MCF 10A (cell line): ENCODE measurements around the gene ME2. TPM values are rescaled to one million over a fixed set of nuclear protein-coding genes. Genes with fewer than 3 reads are reported as not detected.

Experiments used
- BruUV-seq: library from RNA; stranded (reverse); fragments of 400-500 nt; replicated peaks from 2 replicates; lab custom pipeline; 2021; lab: Mats Ljungman, UMichigan
- CTCF ChIA-PET: fragments of 300-600 bp; sonication (Branson Sonifier 250); formaldehyde crosslinking; extraction: SDS; loops from one replicate; lab custom pipeline; 2021; ENCODE audit warnings: antibody characterized with exemption, inconsistent platforms; lab: Yijun Ruan, JAX
- POLR2A ChIA-PET: fragments of 300-600, 350-650 bp; sonication (Branson Sonifier 250); formaldehyde crosslinking; extraction: SDS; loops from one replicate; lab custom pipeline; 2020; ENCODE audit warnings: antibody characterized with exemption, inconsistent platforms; lab: Yijun Ruan, JAX
- DNase-seq: peaks from one replicate; pipeline ENCODE4 v3.0.0-alpha.2; 2018; ENCODE audit not compliant: unreplicated experiment
- H3K27ac Mint-ChIP-seq: one replicate; pipeline ENCODE4 v1.8.0; 2022; ENCODE audit warnings: mild to moderate bottlenecking, low read depth, mixed read lengths; ENCODE audit not compliant: unreplicated experiment
- H3K27me3 Mint-ChIP-seq: one replicate; pipeline ENCODE4 v1.8.0; 2022; ENCODE audit warnings: mixed read lengths; ENCODE audit not compliant: insufficient read depth, unreplicated experiment
- H3K36me3 Mint-ChIP-seq: one replicate; pipeline ENCODE4 v1.8.0; 2022; ENCODE audit warnings: mild to moderate bottlenecking, moderate library complexity, mixed read lengths; ENCODE audit not compliant: insufficient read depth, unreplicated experiment
- H3K4me1 Mint-ChIP-seq: one replicate; pipeline ENCODE4 v1.8.0; 2022; ENCODE audit warnings: mixed read lengths; ENCODE audit not compliant: insufficient read depth, unreplicated experiment
- H3K4me3 Mint-ChIP-seq: one replicate; pipeline ENCODE4 v1.8.0; 2022; ENCODE audit warnings: mild to moderate bottlenecking, moderate library complexity, mixed read lengths; ENCODE audit not compliant: unreplicated experiment
- H3K9me3 Mint-ChIP-seq: one replicate; pipeline ENCODE4 v1.8.0; 2022; ENCODE audit warnings: mixed read lengths; ENCODE audit not compliant: unreplicated experiment
- intact Hi-C: fragments of 100-400 bp; cut with micrococcal nuclease; formaldehyde crosslinking; loops from 2 replicates; pipeline ENCODE4 v1.14.1; 2022
- total RNA-seq: library from RNA; stranded (reverse); gene quantifications from 2 replicates; pipeline ENCODE4 v1.2.3, GENCODE V29; 2022
- TF ChIP-seq, protein P1 (sequence below): fragments of 200-600 bp; IDR thresholded peaks from one replicate; pipeline ENCODE4 v1.8.0; 2022; ENCODE audit warnings: antibody characterized with exemption, mild to moderate bottlenecking; ENCODE audit not compliant: unreplicated experiment

The ME2 gene
- total RNA-seq, 1 experiment from 2014 or later = 64.8 TPM

DNA sequence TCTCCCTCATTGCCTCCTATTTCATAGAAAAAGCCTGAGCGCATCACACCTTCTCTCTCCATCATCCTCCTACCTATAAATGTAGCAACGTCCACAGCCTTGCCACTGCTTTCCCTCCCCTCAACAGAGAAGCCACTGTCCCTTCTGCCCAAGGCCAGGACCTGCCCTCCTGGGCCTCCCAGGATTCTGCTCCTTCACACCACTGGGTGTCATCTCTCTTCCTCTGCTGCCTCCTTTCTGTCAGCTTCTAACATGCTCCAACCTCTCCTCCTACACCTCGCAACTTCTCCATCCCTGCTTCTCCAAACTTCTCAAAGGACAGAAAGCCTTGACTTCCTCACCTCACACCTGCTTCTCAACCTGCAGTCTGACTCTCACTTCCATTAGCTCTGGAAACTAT is 21.2 kb upstream of the ME2 start:
- intact Hi-C loops = no loop called here
- peak; percentile 14 for DNase-seq
- ChIA-PET CTCF (interaction anchor here (0.7 kb wide), 1 partner anchor 238 kb away, joined by 3 read pairs; no protein-coding TSS in a partner anchor), POLR2A (no interaction called here)
- H3K9me3 Mint-ChIP-seq = no peaks in the 10 kb centered on the region
- H3K4me1 Mint-ChIP-seq = peaks cover 18% of the 10 kb centered on the region
- BruUV-seq = no TSS peak
- no peaks in the 10 kb centered on the region for H3K36me3 Mint-ChIP-seq
- no peak overlapping the region for H3K4me3 Mint-ChIP-seq
- TF ChIP-seq, protein P1, sequence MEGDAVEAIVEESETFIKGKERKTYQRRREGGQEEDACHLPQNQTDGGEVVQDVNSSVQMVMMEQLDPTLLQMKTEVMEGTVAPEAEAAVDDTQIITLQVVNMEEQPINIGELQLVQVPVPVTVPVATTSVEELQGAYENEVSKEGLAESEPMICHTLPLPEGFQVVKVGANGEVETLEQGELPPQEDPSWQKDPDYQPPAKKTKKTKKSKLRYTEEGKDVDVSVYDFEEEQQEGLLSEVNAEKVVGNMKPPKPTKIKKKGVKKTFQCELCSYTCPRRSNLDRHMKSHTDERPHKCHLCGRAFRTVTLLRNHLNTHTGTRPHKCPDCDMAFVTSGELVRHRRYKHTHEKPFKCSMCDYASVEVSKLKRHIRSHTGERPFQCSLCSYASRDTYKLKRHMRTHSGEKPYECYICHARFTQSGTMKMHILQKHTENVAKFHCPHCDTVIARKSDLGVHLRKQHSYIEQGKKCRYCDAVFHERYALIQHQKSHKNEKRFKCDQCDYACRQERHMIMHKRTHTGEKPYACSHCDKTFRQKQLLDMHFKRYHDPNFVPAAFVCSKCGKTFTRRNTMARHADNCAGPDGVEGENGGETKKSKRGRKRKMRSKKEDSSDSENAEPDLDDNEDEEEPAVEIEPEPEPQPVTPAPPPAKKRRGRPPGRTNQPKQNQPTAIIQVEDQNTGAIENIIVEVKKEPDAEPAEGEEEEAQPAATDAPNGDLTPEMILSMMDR = no peak
- no peaks in the 10 kb centered on the region for H3K27me3 Mint-ChIP-seq
- no peak overlapping the region for H3K27ac Mint-ChIP-seq

DNA sequence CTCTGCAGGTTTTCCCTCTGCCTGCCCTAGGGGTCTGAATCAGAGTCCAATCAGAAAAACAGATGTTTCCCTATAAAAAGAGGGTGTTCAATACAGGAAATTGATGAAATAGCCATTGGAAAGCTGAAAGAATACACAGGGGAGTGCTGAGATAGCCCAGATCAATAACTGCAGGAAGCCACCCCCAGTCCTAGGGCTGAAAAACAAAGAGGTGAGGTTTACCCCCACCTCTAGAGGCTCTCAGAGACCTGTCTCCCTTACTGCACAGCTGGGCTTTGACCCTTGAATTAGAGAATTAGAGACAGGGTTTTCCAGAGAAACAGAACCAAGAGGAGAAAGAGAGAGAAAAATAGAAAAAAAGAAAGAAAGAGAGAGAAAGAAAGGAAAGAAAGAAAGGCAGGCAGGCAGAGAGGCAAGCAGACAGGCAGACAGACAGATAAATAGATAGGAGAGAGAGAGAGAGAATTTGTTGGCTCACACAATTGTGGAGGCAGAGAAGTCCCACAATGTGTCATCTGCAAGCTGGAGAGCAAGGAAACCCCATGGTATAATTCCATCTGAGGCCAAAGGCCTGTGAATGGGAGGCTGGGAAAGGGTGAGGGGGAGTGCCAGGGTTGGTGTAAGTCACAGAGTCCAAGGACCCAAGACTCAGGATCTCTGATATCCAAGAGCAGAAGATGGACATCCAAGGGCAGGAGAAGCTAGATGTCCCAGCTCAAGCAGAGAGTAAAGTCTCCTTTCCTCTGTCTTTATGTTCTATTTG is 18.9 kb upstream of the ME2 start:
- intact Hi-C loops = no loop called here
- Mint-ChIP-seq H3K4me3 (no peak overlapping the region), H3K4me1 (peaks cover 7% of the 10 kb centered on the region), H3K27ac (no peak overlapping the region), H3K27me3 (no peaks in the 10 kb centered on the region), H3K36me3 (no peaks in the 10 kb centered on the region), H3K9me3 (no peaks in the 10 kb centered on the region)
- ChIA-PET CTCF (interaction anchor here (0.5 to 1.6 kb wide), 4 partner anchors 9 to 274 kb away, joined by 3 to 4 read pairs (median 3); no protein-coding TSS in a partner anchor), POLR2A (interaction anchor here (1.2 kb wide), 1 partner anchor 10 kb away, joined by 4 read pairs; no protein-coding TSS in a partner anchor)
- BruUV-seq = no TSS peak
- DNase-seq = no peak
- TF ChIP-seq, protein P1 = no peak

- no peak for DNase-seq
- Mint-ChIP-seq H3K9me3 (no peaks in the 10 kb centered on the region), H3K36me3 (no peaks in the 10 kb centered on the region), H3K4me3 (no peak overlapping the region), H3K4me1 (peaks cover 7% of the 10 kb centered on the region), H3K27ac (no peak overlapping the region), H3K27me3 (no peaks in the 10 kb centered on the region)
- CTCF ChIA-PET = interaction anchor here (0.6 to 1.6 kb wide), 2 partner anchors 41 to 353 kb away, joined by 3 to 4 read pairs; no protein-coding TSS in a partner anchor
- no TSS peak for BruUV-seq
- intact Hi-C loops = no loop called here
- TF ChIP-seq, protein P1 = no peak
- POLR2A ChIA-PET = no interaction called here
Observed at GRCh38 chr18:50861617-50862016, 17.3 kb upstream of the ME2 start.

DNA sequence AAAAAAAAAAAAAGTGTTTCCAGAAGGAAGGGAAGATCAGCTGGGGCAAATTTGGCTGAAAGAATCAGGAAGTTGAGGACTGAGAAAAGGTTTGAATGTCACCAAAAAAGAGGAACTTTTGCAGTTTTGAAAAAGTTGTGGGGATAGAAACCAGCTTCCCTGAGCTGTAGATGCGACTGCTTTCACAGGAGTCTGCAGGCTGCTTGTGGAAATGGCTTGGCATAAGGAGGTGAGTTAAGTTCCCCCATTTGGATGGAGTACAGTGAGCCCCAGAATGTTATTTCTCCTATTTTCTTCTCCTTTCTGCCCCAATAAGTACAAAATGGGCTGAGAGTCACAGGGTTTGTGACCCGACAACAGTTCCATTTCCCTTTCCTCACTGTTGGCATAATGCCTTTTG is 16.5 kb upstream of the ME2 start:
- CTCF ChIA-PET = interaction anchor here (0.6 kb wide), 1 partner anchor 353 kb away, joined by 3 read pairs; no protein-coding TSS in a partner anchor
- peaks cover 5% of the 10 kb centered on the region for H3K4me1 Mint-ChIP-seq
- TF ChIP-seq, protein P1 = no peak
- intact Hi-C loops = no loop called here
- BruUV-seq = no TSS peak
- no peak for DNase-seq
- POLR2A ChIA-PET = no interaction called here
- no peak overlapping the region for H3K27ac Mint-ChIP-seq
- no peaks in the 10 kb centered on the region for H3K27me3 Mint-ChIP-seq
- no peak overlapping the region for H3K4me3 Mint-ChIP-seq
- H3K36me3 Mint-ChIP-seq = no peaks in the 10 kb centered on the region
- no peaks in the 10 kb centered on the region for H3K9me3 Mint-ChIP-seq
